GM23338 (cell line): ENCODE measurements around the gene CXCL8.

Experiments used
- CREB1 ChIP-seq: fragments of 250-450 bp; sonication (Bioruptor Pico); IDR thresholded peaks from 2 replicates; pipeline ENCODE4 v1.5.0; 2020; ENCODE audit warnings: low read depth, mild to moderate bottlenecking, moderate library complexity
- EZH2 ChIP-seq: fragments of 200-600 bp; sonication (generic); IDR thresholded peaks from one replicate; pipeline ENCODE4 v1.8.0; 2017; ENCODE audit warnings: antibody characterized with exemption, mild to moderate bottlenecking, low read depth; ENCODE audit not compliant: unreplicated experiment
- EZH2phosphoT487 ChIP-seq: fragments of 200-600 bp; sonication (generic); IDR thresholded peaks from one replicate; pipeline ENCODE4 v1.8.1; 2018; ENCODE audit warnings: antibody characterized with exemption; ENCODE audit not compliant: unreplicated experiment
- JUNB ChIP-seq: IDR thresholded peaks from one replicate; pipeline ENCODE4 v1.6.1; 2016; ENCODE audit warnings: antibody characterized with exemption; ENCODE audit not compliant: unreplicated experiment
- NANOG ChIP-seq: IDR thresholded peaks from 2 replicates; pipeline ENCODE4 v1.6.1; 2016; ENCODE audit warnings: antibody characterized with exemption, borderline replicate concordance
- POLR2AphosphoS5 ChIP-seq: IDR thresholded peaks from 2 replicates; pipeline ENCODE4 v1.6.1; 2016; ENCODE audit warnings: antibody characterized with exemption, low read depth
- REST ChIP-seq: IDR thresholded peaks from one replicate; pipeline ENCODE4 v1.6.1; 2018; ENCODE audit warnings: antibody characterized with exemption; ENCODE audit not compliant: unreplicated experiment
- STAT1 ChIP-seq: IDR thresholded peaks from one replicate; pipeline ENCODE4 v1.6.1; 2016; ENCODE audit warnings: antibody characterized with exemption; ENCODE audit not compliant: unreplicated experiment
- ZNF114 ChIP-seq: fragments of 250-450 bp; sonication (Bioruptor Pico); IDR thresholded peaks from 2 replicates; pipeline ENCODE4 v1.5.0; 2020; ENCODE audit warnings: mild to moderate bottlenecking, moderate library complexity
- ZNF331 ChIP-seq: fragments of 250-450 bp; sonication (Bioruptor Pico); IDR thresholded peaks from 2 replicates; pipeline ENCODE4 v1.5.0; 2020; ENCODE audit warnings: low read depth, mild to moderate bottlenecking, moderate library complexity
- TF ChIP-seq, protein P1 (sequence below), 2 experiments: fragments of 200-600 bp in 1 of 2; sonication (generic) in 1 of 2; conservative IDR thresholded peaks; 2 replicates each; pipeline versions ENCODE4 v1.5.1 to v1.6.1; 2016 to 2017; ENCODE audit warnings: antibody characterized with exemption in 2 of 2, low read depth in 2 of 2, mild to moderate bottlenecking in 2 of 2, moderate library complexity in 1 of 2
- TF ChIP-seq, protein P2 (sequence below): IDR thresholded peaks from 2 replicates; pipeline ENCODE4 v1.6.1; 2016; ENCODE audit warnings: antibody characterized with exemption
- TF ChIP-seq, protein P3 (sequence below): fragments of 250-450 bp; sonication (Bioruptor Pico); IDR thresholded peaks from 2 replicates; pipeline ENCODE4 v1.5.0; 2020; ENCODE audit warnings: mild to moderate bottlenecking, moderate library complexity

DNA sequence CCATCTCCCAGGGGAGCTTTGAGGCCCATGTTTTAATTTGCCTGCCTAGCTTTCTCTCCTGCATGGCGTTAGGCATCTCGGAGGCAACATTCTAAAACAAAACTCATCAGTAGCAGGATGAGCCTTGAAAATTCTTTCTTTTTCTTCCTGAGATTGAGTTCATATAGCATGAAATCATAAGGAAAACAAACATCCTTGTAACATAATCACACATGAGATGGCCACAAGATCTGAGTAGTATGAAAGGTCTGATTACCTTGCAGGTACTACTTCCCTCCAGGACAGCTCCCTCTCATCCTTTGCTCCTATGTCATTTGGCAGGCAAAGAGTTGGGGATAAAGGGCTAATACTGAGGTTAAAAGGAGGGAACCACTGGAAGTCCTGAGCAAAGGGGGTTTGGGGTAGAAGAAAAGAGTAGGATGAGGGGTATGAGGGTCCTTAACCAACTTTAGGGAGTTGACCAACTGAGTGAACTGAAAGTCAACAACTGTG lies 37.5 kb upstream of the CXCL8 start:
- no peak for TF ChIP-seq EZH2
- TF ChIP-seq, protein P1, sequence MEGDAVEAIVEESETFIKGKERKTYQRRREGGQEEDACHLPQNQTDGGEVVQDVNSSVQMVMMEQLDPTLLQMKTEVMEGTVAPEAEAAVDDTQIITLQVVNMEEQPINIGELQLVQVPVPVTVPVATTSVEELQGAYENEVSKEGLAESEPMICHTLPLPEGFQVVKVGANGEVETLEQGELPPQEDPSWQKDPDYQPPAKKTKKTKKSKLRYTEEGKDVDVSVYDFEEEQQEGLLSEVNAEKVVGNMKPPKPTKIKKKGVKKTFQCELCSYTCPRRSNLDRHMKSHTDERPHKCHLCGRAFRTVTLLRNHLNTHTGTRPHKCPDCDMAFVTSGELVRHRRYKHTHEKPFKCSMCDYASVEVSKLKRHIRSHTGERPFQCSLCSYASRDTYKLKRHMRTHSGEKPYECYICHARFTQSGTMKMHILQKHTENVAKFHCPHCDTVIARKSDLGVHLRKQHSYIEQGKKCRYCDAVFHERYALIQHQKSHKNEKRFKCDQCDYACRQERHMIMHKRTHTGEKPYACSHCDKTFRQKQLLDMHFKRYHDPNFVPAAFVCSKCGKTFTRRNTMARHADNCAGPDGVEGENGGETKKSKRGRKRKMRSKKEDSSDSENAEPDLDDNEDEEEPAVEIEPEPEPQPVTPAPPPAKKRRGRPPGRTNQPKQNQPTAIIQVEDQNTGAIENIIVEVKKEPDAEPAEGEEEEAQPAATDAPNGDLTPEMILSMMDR (conservative IDR thresholded peaks at IDR 0.05; ENCODE audit: low read depth in 2 of 2) = no peak
- TF ChIP-seq, protein P2, sequence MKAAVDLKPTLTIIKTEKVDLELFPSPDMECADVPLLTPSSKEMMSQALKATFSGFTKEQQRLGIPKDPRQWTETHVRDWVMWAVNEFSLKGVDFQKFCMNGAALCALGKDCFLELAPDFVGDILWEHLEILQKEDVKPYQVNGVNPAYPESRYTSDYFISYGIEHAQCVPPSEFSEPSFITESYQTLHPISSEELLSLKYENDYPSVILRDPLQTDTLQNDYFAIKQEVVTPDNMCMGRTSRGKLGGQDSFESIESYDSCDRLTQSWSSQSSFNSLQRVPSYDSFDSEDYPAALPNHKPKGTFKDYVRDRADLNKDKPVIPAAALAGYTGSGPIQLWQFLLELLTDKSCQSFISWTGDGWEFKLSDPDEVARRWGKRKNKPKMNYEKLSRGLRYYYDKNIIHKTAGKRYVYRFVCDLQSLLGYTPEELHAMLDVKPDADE = no peak
- TF ChIP-seq REST = no peak
- no peak for TF ChIP-seq POLR2AphosphoS5
- TF ChIP-seq JUNB = no peak
- TF ChIP-seq EZH2phosphoT487 = no peak
- TF ChIP-seq ZNF114 (CRISPR knock-in tag) = no peak
- TF ChIP-seq CREB1 = no peak
- no peak for TF ChIP-seq STAT1
- no peak for TF ChIP-seq ZNF331 (CRISPR knock-in tag)
- TF ChIP-seq, protein P3, sequence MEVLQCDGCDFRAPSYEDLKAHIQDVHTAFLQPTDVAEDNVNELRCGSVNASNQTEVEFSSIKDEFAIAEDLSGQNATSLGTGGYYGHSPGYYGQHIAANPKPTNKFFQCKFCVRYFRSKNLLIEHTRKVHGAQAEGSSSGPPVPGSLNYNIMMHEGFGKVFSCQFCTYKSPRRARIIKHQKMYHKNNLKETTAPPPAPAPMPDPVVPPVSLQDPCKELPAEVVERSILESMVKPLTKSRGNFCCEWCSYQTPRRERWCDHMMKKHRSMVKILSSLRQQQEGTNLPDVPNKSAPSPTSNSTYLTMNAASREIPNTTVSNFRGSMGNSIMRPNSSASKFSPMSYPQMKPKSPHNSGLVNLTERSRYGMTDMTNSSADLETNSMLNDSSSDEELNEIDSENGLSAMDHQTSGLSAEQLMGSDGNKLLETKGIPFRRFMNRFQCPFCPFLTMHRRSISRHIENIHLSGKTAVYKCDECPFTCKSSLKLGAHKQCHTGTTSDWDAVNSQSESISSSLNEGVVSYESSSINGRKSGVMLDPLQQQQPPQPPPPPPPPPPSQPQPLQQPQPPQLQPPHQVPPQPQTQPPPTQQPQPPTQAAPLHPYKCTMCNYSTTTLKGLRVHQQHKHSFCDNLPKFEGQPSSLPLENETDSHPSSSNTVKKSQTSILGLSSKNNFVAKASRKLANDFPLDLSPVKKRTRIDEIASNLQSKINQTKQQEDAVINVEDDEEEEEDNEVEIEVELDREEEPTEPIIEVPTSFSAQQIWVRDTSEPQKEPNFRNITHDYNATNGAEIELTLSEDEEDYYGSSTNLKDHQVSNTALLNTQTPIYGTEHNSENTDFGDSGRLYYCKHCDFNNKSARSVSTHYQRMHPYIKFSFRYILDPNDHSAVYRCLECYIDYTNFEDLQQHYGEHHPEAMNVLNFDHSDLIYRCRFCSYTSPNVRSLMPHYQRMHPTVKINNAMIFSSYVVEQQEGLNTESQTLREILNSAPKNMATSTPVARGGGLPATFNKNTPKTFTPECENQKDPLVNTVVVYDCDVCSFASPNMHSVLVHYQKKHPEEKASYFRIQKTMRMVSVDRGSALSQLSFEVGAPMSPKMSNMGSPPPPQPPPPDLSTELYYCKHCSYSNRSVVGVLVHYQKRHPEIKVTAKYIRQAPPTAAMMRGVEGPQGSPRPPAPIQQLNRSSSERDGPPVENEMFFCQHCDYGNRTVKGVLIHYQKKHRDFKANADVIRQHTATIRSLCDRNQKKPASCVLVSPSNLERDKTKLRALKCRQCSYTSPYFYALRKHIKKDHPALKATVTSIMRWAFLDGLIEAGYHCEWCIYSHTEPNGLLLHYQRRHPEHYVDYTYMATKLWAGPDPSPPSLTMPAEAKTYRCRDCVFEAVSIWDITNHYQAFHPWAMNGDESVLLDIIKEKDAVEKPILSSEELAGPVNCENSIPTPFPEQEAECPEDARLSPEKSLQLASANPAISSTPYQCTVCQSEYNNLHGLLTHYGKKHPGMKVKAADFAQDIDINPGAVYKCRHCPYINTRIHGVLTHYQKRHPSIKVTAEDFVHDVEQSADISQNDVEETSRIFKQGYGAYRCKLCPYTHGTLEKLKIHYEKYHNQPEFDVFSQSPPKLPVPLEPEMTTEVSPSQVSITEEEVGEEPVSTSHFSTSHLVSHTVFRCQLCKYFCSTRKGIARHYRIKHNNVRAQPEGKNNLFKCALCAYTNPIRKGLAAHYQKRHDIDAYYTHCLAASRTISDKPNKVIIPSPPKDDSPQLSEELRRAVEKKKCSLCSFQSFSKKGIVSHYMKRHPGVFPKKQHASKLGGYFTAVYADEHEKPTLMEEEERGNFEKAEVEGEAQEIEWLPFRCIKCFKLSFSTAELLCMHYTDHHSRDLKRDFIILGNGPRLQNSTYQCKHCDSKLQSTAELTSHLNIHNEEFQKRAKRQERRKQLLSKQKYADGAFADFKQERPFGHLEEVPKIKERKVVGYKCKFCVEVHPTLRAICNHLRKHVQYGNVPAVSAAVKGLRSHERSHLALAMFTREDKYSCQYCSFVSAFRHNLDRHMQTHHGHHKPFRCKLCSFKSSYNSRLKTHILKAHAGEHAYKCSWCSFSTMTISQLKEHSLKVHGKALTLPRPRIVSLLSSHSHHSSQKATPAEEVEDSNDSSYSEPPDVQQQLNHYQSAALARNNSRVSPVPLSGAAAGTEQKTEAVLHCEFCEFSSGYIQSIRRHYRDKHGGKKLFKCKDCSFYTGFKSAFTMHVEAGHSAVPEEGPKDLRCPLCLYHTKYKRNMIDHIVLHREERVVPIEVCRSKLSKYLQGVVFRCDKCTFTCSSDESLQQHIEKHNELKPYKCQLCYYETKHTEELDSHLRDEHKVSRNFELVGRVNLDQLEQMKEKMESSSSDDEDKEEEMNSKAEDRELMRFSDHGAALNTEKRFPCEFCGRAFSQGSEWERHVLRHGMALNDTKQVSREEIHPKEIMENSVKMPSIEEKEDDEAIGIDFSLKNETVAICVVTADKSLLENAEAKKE (CRISPR knock-in tag) = no peak
- no peak for TF ChIP-seq NANOG
